Kasumi-1 (cell line): Measurements from ENCODE around the gene PCK2.

ENCODE experiments used
- DNase-seq, 2 experiments: peaks; one replicate each; lab custom pipeline; 2025; lab: John Stamatoyannopoulos, UW

Gene PCK2

DNA sequence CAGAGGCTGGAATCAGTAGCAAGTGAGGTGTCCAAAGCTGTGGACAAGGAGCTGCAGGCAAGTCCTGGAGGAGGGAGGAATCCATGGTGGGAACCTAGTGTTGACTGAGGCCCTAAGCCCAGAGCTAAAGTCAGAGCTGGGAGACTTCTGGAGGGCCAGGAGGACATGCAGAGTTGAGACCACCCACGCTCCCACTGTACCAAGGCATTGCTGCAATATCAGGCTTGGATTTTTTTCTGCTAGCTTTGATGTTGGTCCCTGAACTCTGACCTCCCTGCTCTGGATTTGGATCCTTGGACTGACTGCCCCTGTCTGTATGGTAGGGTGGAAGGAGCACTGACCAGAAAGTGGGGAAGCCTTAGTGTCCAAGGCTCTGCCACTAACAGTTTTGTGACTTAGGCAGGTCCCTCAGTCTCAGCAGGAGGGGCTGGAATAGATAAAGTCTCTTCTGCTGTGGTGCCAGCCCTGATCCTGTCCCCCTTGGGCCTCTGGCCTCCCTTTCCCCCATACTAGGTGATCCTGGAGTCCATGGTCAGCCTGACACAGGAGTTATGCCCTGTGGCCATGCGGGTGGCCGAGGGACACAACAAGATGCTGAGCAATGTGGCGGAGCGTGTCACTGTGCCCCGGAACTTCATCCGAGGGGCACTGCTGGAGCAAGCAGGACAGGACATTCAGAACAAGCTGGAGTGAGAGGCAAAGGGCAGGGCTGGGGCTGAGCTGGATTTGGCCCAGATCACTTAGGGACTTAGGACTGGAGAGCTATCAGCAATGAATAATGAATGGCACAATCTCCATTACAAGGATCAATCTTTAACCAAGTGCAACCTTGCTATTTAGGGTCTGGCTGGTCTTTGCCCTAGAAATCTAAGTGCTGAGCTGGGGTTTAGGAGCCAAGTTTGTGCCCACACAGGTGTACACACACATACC, 32.9 kb upstream of the PCK2 start:
- DNase-seq = no peak

DNA sequence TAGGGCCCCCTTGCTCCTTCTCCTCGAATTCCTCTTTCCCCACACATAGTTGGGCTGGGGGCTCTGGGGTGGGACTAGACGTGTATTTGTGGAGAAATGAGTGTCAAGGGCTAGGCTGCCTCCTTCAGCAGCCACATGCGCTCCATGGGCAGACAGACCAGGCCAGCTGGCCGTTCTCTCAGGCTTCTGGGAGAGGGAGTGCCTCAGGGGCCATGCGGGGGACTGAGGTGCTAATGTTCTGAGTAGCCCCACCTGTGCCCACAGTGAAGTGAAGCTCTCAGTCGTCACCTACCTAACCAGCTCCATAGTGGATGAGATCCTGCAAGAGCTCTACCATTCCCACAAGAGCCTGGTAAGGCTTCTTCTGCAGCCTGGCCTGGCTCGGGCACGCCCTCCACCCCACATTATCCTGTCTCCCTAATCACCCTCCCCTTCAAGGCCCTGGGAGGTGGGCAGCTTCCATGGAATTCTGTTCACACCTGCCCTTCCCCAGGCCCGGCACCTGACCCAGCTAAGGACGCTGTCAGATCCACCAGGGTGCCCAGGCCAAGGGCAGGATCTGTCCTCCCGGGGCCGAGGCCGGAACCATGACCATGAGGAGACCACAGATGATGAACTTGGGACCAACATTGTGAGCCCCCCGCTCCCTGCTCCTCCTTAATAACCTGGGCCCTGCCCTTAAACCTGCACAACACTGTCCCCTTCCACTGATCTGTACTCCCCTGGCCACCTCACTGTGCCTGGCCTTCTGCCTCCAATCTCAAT, 31.7 kb upstream of the PCK2 start:
- no peak for DNase-seq

DNA sequence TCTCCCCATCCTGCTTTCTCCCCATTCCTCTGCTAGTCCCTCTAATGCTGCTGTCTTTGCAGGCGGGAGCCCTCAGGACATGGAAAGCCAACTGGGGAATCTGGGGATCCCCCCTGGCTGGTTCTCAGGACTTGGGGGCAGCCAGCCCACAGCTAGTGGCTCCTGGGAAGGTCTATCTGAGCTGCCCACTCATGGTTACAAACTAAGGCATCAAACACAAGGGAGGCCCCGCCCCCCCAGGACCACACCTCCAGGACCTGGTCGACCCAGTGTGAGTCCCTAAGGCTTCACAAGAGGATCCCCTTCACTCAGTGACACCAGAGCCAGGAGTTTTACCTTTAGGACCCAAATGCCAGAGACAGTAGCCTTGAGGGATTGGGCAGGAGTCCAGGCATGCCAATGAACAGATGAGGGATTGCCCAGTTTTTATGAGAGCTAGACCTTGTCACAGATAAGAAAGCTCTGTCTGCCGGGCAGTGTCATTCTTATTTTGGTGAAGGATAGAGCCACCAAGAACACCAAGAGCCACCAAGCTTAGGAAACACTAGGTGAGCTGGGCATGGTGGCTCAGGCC, 30.8 kb upstream of the PCK2 start:
- DNase-seq = no peak

DNA sequence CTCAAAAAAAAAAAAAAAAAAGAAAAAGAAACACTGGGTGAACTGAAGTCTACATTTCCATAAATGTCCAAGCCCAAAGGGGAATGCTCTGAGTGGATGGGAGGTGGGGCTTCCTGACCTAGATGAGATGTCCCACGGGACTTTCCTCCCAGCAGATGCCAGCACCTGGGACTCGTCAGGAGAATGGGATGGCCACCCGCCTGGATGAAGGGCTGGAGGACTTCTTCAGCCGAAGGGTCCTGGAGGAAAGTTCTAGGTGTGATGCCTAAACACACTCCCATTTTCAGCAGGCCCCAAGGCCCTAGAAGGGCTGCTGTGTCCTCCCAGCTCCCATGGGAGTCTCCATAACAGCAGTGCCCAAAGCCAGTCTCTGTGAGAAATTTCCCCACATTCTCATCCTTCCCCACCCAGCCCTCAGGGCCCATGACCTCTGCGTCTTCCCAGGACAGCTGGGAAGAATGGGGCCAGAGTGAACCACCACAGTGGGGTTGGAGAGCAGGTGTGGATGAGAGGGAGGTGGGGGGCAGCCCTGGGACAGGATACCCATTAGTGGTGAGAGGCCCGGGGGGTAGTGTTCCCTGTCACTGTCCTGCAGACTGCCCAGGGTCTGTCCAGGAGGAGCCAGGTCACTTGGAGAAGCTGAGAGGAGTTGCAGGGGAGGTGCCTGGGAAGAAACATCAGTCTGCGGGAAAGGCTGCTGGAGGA, 29.9 kb upstream of the PCK2 start:
- no peak for DNase-seq

DNA sequence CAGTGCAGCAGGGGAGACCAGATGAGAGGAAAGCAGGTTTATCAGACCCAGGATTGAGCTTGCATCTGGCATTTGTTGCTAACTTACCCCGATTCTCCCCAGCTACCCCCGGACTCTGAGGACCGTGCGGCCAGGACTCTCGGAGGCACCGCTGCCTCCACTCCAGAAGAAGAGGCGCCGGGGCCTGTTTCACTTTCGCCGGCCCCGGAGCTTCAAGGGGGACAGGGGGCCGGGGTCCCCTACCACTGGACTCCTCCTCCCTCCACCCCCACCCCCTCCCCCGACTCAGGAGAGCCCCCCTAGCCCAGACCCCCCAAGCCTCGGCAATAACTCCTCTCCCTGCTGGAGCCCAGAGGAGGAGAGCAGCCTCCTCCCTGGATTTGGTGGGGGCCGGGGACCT, 29.3 kb upstream of the PCK2 start:
- no peak for DNase-seq

DNA sequence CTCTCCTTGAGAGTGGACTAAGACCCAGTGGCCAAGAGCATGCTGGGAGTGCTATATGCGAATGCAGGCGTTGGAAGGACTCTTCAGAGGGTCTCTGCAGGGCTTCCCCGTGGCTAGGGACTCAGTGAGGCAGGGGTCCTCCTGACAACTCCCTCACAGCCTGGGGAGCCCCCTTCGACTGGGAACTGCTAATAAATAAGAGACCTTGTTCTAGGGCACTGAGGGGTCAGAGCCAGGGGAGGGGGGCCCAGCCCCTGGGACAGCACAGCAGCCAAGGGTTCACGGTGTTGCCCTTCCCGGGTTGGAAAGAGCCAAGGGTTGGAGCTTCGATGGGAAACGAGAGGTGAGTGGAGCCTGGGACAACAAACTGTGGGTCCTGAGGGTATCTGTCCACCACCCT, 28.7 kb upstream of the PCK2 start:
- DNase-seq = no peak

DNA sequence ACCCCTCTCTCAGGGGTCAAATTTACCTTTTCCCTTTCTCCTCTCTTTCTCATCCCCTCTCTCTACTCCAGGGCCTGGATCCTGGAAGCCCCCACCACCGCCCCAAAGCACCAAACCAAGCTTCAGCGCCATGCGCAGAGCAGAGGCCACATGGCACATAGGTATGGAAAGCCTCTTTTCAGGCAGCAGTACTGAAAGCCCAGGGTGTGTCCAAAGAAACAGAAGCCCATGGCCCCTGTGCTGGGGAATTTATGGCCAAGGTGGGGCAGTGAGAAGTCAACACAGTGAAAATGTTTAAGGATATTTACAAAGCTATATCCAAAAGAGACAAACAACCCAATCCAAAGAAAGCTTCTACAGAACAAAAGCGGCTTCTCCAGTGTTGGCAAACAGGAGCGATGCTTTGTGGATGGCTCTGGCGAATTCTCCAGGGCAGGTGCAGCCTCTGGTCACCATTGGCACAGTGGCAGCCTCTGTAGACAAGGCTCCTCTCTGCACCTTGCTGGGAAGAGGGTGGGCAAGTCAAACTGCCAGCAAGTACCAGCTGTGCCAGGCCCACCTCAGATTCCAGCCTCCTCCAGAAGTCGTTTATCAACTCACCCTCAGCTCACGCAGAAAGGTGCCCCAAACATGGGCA, 27.5 kb upstream of the PCK2 start:
- DNase-seq = no peak

DNA sequence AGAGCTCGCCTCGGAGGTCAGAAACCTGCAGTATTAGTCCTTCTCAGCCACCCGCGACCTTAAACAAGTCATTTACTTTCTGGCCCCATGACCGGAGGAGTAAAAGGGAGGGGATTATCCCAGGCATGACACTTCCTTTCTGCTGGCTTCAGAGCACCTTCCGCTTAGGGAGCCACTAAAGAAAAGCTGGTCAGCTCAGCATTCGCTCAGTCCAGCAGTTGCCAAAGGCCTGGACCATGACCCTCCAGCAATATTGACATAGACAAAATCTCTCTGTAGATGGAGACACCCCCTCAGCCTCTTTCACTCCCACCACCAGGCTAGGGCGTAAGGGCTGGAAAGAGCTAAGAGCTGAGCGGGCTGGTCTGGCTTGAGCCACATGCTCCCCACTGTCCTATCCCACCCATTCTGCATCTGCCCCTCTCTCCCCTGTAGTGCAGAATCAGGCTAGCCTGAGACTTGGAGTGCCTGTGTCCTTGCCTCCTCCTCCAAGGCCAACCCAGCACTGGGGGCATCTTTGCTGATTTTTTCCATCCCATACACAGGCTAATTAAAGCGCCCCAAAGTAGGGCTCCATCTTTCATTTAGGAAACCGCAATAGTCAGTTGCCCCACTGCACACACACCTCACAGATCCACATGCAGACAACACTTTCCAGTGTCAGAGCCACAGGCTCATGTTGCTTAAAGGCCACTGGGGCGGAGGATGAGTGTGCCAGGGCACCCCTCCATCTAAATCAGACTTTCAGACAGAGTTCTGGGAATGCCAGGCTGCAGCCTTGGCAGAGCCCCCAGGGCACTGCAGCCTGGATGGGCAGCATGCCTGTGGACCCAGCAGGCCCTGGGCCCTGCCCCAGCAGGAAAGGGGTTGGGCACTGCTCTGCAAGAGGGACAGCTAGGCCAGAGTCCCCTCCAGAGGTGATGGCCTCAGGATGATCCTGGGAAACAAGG, 26.7 kb upstream of the PCK2 start:
- DNase-seq = no peak

DNA sequence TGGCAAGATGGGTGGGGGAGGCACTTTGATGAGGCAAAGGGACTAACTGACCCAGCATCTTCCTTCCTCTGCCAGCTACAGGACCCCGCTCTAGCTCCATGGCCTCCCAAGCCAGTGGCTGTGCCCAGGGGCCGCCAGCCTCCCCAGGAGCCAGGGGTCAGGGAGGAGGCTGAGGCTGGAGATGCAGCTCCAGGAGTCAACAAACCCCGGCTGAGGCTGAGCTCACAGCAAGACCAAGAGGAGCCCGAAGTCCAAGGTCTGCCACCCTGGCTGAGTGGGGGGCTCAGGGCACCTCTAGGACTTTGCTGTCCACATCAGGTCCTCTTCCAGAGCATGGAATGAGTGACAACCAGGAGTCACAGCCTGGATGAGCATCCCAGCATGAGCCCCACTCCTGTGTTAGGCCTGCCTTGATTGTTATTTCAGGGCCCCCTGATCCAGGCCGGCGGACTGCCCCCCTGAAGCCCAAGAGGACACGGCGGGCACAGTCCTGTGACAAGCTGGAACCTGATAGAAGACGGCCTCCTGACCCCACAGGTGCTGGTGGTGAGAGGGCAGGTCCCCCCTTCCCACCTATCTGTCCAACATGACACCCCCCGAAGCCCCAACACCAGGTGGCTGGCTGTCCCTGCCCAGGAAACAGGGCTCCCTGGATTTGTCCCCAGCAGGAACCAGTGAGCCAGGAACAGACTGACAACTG, 25.2 kb upstream of the PCK2 start:
- DNase-seq = no peak

DNA sequence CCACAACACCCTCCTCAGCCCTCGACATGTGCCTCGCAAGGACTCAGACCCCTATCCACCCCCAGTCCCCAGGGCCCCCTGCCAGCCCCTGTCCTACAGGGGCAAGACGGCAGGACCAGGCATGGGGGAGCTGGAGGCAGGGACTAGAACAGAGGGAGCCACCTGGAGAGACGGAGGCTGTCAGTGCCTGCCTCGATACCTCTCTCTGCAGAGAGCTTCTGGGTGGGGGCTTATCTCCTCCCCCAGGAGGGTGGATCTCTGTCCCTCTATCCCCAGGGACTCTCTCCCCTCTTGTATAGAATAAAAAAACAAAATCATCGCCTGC, 24.7 kb upstream of the PCK2 start:
- no peak for DNase-seq

DNA sequence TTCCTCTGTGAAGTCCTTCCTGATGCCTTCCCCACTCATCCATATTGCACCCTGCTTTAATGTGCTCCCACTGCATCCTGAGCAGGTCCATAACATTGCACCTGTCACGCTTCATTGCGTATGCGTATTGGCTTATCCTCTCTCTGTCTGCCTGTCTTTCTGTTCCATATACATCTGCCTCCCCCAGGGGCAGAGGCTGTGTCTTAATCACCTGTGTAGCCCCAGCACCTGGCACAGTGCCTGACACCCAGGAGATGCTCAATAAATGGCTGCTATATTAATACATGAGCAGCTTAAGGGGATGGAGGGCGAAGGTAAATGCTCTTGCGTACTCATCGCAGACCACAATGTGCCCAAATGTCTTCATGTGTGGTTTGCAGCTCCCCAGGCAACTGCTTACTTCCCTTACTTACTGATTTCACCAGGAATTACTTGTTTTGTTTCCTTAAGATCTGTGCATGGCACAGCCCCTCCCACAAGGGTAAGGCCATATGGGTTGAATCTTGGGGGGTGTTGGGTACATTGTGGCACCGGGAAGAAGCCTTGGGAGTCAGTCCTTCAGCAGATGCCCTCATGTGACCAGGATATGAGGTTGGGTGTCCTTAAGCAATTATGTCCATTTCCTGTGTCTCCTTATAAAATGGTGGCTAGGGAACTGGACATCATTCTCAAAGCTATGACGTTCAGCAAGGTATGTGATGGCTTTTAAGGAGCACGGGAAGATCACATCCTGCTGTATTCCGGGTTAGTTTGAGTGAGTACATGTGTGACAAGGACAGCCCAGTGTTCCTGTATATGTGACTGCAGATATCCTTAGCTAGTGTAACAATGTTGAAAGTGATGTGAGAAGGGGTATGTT, 23.6 kb upstream of the PCK2 start:
- no peak for DNase-seq

DNA sequence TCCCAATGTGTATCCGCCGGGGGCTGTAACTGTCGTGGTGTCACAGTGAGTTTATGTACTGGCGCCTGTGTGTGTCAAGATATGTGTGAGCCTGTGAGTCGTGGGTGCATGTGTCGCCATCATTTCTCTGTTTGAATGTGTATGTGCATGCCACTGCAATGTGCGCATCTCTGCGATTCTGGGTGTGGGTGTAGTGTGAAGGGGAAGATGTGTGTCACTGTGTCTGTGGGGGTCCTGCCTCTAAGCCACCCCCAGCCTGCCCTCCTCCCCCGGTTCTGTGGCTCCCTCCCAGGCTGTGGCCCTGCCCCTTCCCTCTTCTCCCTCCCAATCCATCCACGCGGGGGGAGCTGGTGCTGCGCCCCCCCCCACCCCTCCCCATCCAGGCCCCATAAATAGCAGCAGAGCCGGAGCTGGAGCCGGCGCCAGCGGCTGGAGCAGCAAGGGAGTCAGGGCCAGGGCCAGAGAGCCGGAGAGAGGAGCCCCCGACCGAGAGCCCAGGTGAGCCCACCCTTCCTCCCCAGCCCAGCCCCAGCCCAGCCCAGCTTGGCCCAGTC, 22.9 kb upstream of the PCK2 start, which contains the start of gene CPNE6:
Gene CPNE6, plus strand, starts transcription at position 419 of the 554 bp plus-strand sequence. CDS start 1,375 bp downstream, outside the sequence.
- no peak for DNase-seq

DNA sequence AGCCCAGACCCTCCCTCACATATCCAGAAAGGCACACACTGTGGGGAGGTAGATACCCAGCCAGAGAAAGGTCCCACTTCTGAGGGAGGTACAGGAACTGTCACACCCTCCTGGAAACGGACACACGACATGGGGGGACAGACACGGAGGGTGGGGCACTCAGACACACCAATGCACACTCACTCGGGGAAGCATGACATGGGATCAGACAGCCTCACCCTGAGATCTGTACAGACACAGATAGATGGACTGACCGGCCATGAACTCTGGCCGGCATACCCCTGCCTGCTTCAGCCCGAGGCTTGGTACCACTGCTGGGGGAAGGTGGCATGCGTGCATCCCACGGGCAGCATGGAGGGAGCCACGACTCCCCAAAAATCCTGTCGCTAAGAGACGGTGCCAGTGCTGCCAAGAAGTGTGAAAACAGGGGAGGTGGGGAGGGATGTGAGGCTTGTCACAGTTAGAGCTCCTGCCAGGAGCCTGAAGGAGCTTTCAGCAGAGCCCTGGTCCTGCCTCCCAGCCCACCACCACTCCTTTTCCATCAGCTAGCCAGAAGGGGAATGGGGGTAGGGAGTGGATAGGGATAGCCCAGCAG, 22.2 kb upstream of the PCK2 start:
- no peak for DNase-seq

DNA sequence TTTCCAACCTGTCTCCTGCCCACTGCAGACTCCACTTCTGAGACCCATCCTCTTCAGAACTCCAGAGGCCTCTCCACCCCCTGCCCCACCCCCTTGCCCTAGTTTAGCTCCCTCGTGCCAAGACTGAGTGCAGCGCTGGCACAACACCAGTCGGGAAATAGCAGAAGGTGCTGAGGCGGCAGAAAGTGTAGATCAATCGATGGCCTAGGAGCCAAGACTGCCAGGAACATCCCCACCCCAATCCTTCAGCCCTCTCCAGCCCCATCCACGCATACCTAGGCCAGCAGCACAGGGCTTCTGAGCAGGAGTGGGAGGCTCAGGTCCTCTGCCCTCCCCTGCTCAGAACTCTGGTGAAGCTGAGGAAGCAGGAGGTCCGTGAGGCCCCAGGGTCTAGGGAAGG, 21.7 kb upstream of the PCK2 start:
- DNase-seq = no peak

DNA sequence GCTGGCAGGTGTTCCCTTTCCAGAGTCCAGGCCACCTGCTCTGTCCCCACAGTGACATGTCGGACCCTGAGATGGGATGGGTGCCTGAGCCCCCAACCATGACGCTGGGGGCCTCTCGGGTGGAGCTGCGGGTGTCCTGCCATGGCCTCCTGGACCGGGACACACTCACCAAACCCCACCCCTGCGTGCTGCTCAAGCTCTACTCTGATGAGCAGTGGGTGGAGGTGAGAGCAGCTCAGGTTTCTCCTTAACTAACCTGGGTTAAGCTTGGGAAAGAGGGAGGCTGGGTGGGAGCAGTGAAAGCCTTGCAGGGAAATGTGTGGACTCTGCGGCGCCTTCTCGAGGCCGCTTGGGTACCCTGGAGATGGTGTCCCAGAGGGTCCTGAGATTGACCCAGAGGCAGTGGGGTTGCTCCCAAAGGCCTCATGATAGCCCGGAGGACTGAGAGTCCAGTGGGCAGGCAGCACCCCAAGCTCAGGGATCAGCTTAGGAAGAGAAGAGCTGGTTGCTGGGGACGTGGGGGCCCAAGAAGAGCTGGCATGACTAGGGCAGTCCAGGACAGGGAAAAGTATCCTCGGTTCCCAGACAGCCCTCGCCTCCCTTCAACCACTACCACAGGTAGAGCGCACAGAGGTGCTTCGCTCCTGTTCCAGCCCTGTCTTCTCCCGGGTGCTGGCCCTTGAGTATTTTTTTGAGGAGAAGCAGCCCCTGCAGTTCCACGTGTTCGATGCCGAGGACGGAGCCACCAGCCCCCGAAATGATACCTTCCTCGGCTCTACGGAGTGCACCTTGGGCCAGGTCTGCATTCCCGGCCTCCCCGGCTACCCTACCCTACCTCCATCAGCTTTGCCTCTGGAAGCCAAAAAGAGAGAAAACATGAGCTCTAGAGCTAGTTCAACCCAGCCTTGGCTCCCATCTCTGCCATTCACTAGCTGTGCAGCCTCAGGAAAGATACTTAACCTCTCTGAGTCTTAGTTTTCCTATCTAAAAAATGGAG, 20.9 kb upstream of the PCK2 start:
- DNase-seq = no peak

DNA sequence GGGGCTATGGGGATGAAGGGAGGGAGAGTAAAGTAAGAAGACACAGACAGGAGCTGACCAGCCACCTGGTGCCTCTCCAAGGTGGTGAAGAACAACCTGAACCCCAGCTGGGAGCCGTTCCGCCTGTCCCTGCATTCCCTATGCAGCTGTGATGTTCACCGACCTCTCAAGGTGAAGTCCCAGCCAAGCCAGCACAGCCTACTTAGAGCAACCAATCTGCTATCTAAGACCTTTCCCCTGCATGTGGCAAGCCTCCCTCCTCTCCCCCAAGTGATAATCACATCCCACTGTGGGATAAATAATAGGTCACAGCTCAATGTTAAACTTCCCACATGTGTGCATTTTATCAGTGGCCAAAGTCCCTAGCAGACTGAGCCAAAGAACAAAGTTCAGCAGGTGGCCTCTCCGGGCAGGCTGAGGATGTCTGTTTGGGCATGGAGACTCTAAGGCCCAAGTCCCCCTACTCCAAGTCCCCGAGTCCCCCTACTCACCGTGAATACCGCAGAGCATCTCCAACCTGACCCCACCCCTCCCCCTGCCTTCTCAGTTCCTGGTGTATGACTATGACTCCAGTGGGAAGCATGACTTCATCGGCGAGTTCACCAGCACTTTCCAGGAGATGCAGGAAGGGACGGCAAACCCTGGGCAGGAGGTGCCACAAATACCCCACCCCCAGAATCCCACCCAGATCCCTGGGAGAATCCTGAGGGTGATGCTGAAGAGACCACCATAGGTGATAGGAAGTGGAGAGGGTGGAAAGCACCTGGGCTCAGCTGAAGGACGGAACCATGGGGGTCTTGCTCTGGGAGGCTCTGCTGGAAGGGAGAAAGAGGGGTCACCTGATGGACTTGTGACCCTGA, 19.3 kb upstream of the PCK2 start:
- DNase-seq = no peak
